ENCODE results near the gene ROBO3.

ROBO3 gene

DNA sequence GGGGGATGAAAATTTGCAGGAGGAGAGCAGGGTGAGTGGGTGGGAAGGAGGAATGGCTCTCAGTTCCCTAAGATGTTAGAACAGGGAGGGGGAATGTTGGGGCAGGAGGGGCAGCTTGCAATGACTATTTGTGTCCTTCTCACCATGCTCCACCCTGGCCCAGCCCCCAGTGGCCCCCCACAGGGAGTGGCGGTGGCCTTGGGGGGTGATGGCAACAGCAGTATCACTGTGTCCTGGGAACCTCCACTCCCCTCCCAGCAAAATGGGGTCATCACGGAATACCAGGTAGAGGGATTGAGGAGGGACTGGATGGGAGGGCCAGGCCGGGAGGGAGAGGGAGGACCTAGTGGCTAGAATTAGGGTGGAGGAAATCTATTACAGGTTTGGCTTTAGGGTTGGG lies 10.2 kb downstream of the ROBO3 start:
- peak overlapping the region; percentile 72 for H3K4me3 ChIP-seq (ENCODE audit: low read depth, low read length)
- POLR2A ChIA-PET, result interaction anchor here (1.3 to 1.5 kb wide), 3 partner anchors 14 to 78 kb away, joined by 5 to 17 read pairs (median 11); partner anchors contain the start of genes CCDC15 and ROBO4
- no peak for TF ChIP-seq CTCF (IDR thresholded peaks at IDR 0.05; ENCODE audit: insufficient read depth, low read length, missing control alignments)
- CTCF ChIA-PET, result interaction anchor here (1.2 to 4.5 kb wide), 23 partner anchors 9 to 232 kb away, joined by 3 to 78 read pairs (median 12); partner anchors contain the start of genes CCDC15, HEPACAM, MSANTD2 and ROBO3
- no peak for DNase-seq (ENCODE audit: low read depth, low spot score)

GRCh38 chr11:124875943-124876817 lies 10.9 kb downstream of the ROBO3 start:
- TF ChIP-seq CTCF (IDR thresholded peaks at IDR 0.05; ENCODE audit: insufficient read depth, low read length, missing control alignments), result peak; percentile 94
- peak overlapping the region; percentile 72 for H3K4me3 ChIP-seq (ENCODE audit: low read depth, low read length)
- CTCF ChIA-PET, result interaction anchor here (0.6 to 4.5 kb wide), 52 partner anchors 8 to 388 kb away, joined by 3 to 78 read pairs (median 4); partner anchors contain the start of genes CCDC15, HEPACAM, MSANTD2 and ROBO3
- POLR2A ChIA-PET, result interaction anchor here (0.7 to 1.5 kb wide), 11 partner anchors 11 to 207 kb away, joined by 3 to 17 read pairs (median 3); partner anchors contain the start of genes CCDC15 and ROBO4
- DNase-seq (ENCODE audit: low read depth, low spot score), result peak; percentile 53

GRCh38 chr11:124876818-124877630 lies 11.8 kb downstream of the ROBO3 start:
- DNase-seq (ENCODE audit: low read depth, low spot score), result no peak
- no peak for TF ChIP-seq CTCF (IDR thresholded peaks at IDR 0.05; ENCODE audit: insufficient read depth, low read length, missing control alignments)
- POLR2A ChIA-PET, result interaction anchor here (0.7 to 1.5 kb wide), 11 partner anchors 10 to 208 kb away, joined by 3 to 17 read pairs (median 3); partner anchors contain the start of genes CCDC15 and ROBO4
- CTCF ChIA-PET, result interaction anchor here (0.6 to 4.5 kb wide), 52 partner anchors 7 to 387 kb away, joined by 3 to 78 read pairs (median 4); partner anchors contain the start of genes CCDC15, HEPACAM, MSANTD2 and ROBO3
- H3K4me3 ChIP-seq (ENCODE audit: low read depth, low read length), result peak overlapping the region; percentile 72

DNA sequence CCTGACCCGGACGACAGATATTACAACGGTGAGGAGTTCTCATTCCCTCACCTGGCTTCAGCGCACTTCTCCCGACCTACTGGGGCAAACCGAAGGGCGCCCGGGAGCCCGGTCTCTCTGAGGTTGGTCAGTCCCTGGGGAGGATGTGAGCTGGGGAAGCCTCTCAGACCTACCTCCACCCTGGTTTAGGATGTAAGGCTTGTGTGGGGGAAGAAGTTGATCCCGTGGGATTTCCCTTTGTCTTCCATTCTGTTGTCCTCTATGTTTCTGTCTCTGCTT lies 12.3 kb downstream of the ROBO3 start:
- CTCF ChIA-PET, result interaction anchor here (1.6 to 4.5 kb wide), 4 partner anchors 11 to 49 kb away, joined by 10 to 78 read pairs (median 13); partner anchors contain the start of gene ROBO4
- no peak for DNase-seq (ENCODE audit: low read depth, low spot score)
- POLR2A ChIA-PET, result no interaction called here
- TF ChIP-seq CTCF (IDR thresholded peaks at IDR 0.05; ENCODE audit: insufficient read depth, low read length, missing control alignments), result no peak
- peak overlapping the region; percentile 72 for H3K4me3 ChIP-seq (ENCODE audit: low read depth, low read length)

GRCh38 chr11:124877910-124878758 lies 12.9 kb downstream of the ROBO3 start:
- no peak for DNase-seq (ENCODE audit: low read depth, low spot score)
- ChIA-PET CTCF (interaction anchor here (1.6 to 4.5 kb wide), 2 partner anchors 12 to 20 kb away, joined by 10 to 78 read pairs; partner anchors contain the start of gene ROBO4), POLR2A (interaction anchor here (0.9 kb wide), 1 partner anchor 57 kb away, joined by 4 read pairs; no protein-coding TSS in a partner anchor)
- TF ChIP-seq CTCF (IDR thresholded peaks at IDR 0.05; ENCODE audit: insufficient read depth, low read length, missing control alignments), result no peak
- H3K4me3 ChIP-seq (ENCODE audit: low read depth, low read length), result no peak overlapping the region; the same call in 1 of the 2 replicates

Measured in AG04449 (cell line).